IPS-NIHi7 (cell line): ENCODE data around the gene SPECC1.
A peak's percentile ranks its signal among the peaks of the same experiment; 100 is the strongest.
"Not testable (repeated sequence)": the region's sequence is repeated elsewhere in the genome, so short reads cannot be mapped to it uniquely, and the experiment has no call there.

Experiments
- DNase-seq: peaks from one replicate; pipeline ENCODE4 v3.0.0; 2012; ENCODE audit warnings: mixed read lengths; ENCODE audit errors: extremely low spot score

SPECC1 gene

GRCh38 chr17:20173091-20173490 is 163.9 kb downstream of the SPECC1 start:
- no peak for DNase-seq

- no peak for DNase-seq
These were observed 165.6 kb downstream of the SPECC1 start for GRCh38 chr17:20174588-20175265.

- no peak for DNase-seq
These were observed 169.9 kb downstream of the SPECC1 start for GRCh38 chr17:20179041-20179440.

- DNase-seq = no peak
These were observed 171.5 kb downstream of the SPECC1 start for GRCh38 chr17:20180661-20181060.

- no peak for DNase-seq
These were observed 175.0 kb downstream of the SPECC1 start for GRCh38 chr17:20184181-20184580.

GRCh38 chr17:20184977-20185619 is 175.9 kb downstream of the SPECC1 start:
- no peak for DNase-seq

- no peak for DNase-seq
These were observed 177.9 kb downstream of the SPECC1 start for GRCh38 chr17:20187049-20187448.

GRCh38 chr17:20189302-20189701 is 180.1 kb downstream of the SPECC1 start:
- DNase-seq = peak; percentile 60

- no peak for DNase-seq
These were observed 180.8 kb downstream of the SPECC1 start for GRCh38 chr17:20189979-20190378.

GRCh38 chr17:20190605-20191004 is 181.4 kb downstream of the SPECC1 start:
- no peak for DNase-seq

GRCh38 chr17:20191056-20191455 is 181.9 kb downstream of the SPECC1 start:
- DNase-seq = no peak

GRCh38 chr17:20196286-20196685 is 187.1 kb downstream of the SPECC1 start:
- DNase-seq = not testable (repeated sequence)

- DNase-seq = no peak
These were observed 188.2 kb downstream of the SPECC1 start for GRCh38 chr17:20197272-20197926.

GRCh38 chr17:20200016-20200795 is 191.0 kb downstream of the SPECC1 start:
- DNase-seq = no peak

- DNase-seq = no peak
These were observed 191.8 kb downstream of the SPECC1 start for GRCh38 chr17:20200865-20201458.

GRCh38 chr17:20202141-20202621 is 193.0 kb downstream of the SPECC1 start:
- DNase-seq = peak; percentile 61

GRCh38 chr17:20203018-20203417 is 193.9 kb downstream of the SPECC1 start:
- no peak for DNase-seq

- no peak for DNase-seq
These were observed 194.7 kb downstream of the SPECC1 start for GRCh38 chr17:20203761-20204263.

GRCh38 chr17:20205609-20206008 is 196.4 kb downstream of the SPECC1 start:
- DNase-seq = no peak

GRCh38 chr17:20206068-20206467 is 196.9 kb downstream of the SPECC1 start:
- DNase-seq = no peak

- DNase-seq = no peak
These were observed 197.4 kb downstream of the SPECC1 start for GRCh38 chr17:20206591-20206990.
